HG03060 (cell line): ENCODE results near the gene AMELX.

Experiments used
- ATAC-seq: cut with Tn5 transposase; IDR thresholded peaks from one replicate; pipeline ENCODE4 v1.9.1; 2021; ENCODE audit warnings: low read depth, moderate number of reproducible peaks; ENCODE audit not compliant: unreplicated experiment

AMELX gene

DNA sequence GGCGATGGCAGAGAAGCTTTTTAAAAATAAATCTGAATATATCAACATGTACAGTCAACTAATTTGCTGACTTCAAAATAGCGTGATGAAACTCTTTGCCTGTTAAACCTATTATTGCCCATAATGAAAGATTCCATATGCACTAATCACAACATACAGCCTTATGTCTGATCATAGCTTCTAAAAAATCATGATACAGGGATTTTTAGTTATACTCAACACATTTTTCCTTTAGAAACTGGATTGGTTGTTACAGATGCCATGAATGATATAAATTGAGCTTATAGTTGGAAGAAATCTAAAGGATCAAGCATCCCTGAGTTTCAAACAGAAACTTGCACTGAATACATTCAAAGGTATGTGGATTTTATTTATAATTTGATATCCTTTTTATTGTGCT is at the start of gene AMELX:
Gene AMELX, plus strand, starts transcription at position 301 of the 400 bp plus-strand sequence. CDS start 1,376 bp downstream, outside the sequence.
- no peak for ATAC-seq

GRCh38 chrX:11244636-11245035 is 48.6 kb upstream of the AMELX start:
- ATAC-seq, result no peak

GRCh38 chrX:11254417-11255109 is 38.6 kb upstream of the AMELX start:
- no peak for ATAC-seq

DNA sequence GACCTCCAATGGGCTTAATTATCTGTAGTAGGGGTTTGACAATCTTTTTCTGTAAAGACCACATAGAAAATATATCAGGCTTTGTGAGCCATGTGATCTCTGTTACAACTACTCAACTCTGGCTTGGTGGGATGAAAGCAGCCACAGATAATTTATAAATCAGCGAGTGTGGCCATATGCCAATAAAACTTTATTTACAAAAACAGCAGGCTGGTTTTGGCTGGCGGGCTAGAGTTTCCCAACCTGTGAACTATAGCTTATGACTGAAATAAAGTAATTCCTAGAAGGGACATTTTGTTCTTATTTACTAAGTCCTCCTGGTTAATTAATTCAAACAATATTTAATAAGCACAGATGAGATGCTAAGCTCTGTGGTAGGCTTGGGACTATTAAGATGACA is 35.9 kb upstream of the AMELX start:
- ATAC-seq, result no peak

DNA sequence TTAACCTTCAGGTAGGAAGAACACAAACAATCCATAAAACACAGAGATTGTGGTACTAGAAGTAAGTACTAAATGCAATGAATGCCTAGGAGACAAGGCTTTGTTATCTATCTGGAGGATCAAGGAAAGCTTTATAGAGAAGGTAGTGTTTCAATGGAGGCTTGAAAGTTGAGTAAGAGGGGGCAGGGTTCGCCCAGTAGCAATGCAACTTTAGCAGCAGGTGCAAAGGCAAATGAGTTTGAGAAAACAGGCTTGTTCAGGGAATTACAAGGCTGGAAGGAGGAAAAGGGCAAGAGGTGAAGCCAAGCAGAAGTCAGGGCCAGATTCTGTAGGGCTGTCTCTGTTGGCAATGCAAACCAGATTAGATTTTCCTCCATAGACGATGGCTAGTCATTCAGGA is 35.5 kb upstream of the AMELX start:
- no peak for ATAC-seq

GRCh38 chrX:11259437-11259836 is 33.8 kb upstream of the AMELX start:
- ATAC-seq, result no peak

DNA sequence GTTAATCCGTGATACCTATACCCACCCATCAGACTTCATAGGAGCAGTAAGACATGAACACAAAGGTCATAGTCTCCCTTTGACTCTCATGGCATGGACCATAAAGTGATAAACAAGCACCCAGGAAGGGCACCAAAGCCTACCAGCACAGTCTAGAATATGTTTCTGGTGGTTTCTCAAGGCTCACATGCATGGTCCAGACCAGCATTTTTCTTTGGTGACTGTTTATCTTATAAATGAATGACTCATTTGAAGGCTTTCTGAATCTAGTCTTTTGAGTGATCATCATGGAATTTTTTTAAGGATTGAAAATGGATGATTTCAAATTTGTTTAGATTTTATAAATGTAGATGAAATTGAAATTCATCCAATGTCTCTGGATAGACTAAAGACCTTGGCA is 32.0 kb upstream of the AMELX start:
- no peak for ATAC-seq

DNA sequence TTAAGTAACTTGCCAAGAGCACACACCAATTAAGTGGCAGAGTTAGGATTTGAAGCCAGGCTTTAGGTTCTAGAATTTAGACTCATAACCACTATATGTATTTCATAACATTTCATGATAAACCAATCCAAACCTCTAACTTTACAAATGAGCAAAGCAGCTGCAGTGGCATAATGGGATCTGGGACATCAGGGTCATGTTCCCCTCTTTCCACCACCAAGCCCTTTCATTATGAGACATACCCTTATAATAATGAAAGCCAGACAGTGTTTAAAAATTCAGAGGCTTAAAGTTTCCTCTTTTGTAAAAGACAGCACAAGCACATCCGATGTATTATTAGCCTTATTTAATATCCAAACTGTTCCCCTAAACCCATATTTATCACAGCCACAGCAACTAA is 28.3 kb upstream of the AMELX start:
- no peak for ATAC-seq

- no peak for ATAC-seq
These were observed 27.9 kb upstream of the AMELX start for GRCh38 chrX:11265352-11265751.

GRCh38 chrX:11266573-11267003 is 26.6 kb upstream of the AMELX start:
- no peak for ATAC-seq

DNA sequence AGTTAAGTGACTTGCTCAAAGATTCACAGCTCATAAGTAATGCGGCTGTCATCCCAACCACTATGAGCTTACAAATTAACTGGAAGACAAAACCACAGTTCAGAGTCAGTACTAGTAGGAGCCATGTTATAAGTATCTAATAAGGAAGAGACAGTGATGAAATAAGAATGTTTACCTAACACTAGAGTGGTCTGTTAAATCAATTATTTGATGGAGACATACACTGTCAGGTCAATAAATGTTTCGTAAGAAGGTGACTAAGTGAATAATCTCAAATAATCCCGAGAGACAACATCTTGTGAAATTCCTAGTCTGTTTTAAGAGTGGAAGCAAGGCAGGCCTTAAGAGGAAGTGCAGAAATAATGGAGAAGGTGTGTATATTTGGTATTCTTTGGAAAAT is 25.8 kb upstream of the AMELX start:
- no peak for ATAC-seq

GRCh38 chrX:11269006-11269405 is 24.2 kb upstream of the AMELX start:
- no peak for ATAC-seq

DNA sequence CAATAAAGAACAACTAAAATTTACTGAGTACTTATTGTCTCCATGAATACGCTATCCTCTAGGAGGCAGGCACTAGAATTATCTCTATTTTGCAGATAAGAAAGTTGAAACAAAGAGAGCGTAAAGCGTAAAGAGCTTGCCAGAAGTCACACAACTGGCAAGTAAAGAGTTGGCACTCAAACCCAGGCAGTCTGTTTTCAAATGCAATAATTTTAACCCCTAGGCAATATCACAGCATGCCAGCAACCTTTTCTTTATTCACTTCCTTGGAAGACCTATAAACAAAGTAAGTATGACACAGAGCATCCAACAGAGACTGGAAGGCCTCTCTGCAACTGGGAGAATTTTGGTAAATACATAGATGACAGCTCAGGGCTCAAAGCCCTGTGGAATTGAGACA is 23.2 kb upstream of the AMELX start:
- ATAC-seq, result no peak

- no peak for ATAC-seq
These were observed 20.9 kb upstream of the AMELX start for GRCh38 chrX:11272290-11272689.

DNA sequence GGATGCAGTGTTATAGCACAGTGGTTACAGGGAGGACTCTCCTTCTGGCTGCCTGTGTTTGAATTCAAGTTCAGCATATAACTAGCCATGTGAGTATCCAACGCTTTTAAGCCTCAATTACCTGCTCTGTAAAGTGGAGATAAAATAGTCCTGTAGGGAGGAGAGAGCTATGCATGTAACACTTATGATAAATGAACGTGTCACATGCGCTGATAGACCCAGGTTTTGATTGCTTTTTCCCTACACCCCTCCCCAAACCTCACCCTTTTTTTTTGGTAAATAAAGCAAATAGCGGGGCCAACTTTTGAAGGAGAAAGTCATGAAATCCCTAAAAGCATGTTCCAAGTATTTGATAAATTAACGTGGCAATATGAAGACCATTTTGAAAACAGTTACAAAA is 20.4 kb upstream of the AMELX start:
- no peak for ATAC-seq

GRCh38 chrX:11273544-11273943 is 19.7 kb upstream of the AMELX start:
- ATAC-seq, result no peak

GRCh38 chrX:11282043-11282442 is 11.2 kb upstream of the AMELX start:
- no peak for ATAC-seq

GRCh38 chrX:11285651-11286050 is 7.6 kb upstream of the AMELX start:
- no peak for ATAC-seq

DNA sequence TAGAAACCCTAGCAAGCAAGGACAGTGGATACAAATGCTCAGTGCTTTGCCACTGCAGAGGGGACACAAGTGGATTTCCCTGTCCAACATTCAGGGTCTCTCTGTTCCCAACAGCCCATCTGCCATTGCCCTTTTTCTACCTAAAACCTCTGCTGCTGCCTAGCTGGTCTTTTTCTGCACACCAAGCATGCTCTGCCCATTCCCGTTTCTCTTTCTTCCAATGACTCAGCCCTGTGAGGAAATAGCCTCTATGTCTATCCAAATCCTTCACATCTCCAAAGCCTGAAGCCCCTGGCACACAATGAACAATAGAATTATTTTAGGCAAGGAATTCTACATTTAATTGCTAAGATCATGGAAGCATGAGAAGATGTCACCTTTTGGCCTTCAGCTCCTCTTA is 5.7 kb upstream of the AMELX start:
- ATAC-seq, result no peak

- ATAC-seq, result no peak
These were observed 2.7 kb upstream of the AMELX start for GRCh38 chrX:11290416-11291102.

- no peak for ATAC-seq
These were observed 2.8 kb downstream of the AMELX start for GRCh38 chrX:11296051-11296450.

DNA sequence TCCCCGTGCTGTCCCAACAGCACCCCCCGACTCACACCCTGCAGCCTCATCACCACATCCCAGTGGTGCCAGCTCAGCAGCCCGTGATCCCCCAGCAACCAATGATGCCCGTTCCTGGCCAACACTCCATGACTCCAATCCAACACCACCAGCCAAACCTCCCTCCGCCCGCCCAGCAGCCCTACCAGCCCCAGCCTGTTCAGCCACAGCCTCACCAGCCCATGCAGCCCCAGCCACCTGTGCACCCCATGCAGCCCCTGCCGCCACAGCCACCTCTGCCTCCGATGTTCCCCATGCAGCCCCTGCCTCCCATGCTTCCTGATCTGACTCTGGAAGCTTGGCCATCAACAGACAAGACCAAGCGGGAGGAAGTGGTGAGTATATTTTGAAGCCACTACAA is 5.4 kb downstream of the AMELX start:
- ATAC-seq, result no peak
